Measurements from ENCODE around the gene FOCAD.

DNA sequence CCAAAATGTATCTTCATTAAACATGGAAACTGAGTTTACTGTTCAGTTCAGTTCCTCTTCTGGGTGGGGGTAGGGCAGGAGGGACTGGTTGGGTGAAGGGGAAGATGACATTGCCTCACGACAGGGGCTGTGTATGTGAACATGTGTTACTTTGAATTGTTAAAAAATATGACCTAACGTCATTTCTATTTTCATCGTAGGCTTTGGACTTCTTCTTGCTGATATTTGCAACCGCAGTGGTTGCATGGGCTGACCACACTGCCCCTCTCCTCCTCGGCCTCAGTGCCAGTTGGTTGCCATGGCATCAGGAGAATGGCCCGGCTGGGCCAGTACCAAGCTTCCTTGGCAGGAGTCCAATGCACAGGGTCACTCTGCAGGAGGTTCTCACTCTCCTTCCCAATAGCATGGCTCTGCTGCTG, 305.9 kb downstream of the FOCAD start:
- no peak for TF ChIP-seq JUND (IDR thresholded peaks at IDR 0.05)
- no peak for TF ChIP-seq POLR2A (IDR thresholded peaks at IDR 0.05; ENCODE audit: borderline replicate concordance, extremely low read depth, insufficient read depth, insufficient read length)
- TF ChIP-seq, protein P1, sequence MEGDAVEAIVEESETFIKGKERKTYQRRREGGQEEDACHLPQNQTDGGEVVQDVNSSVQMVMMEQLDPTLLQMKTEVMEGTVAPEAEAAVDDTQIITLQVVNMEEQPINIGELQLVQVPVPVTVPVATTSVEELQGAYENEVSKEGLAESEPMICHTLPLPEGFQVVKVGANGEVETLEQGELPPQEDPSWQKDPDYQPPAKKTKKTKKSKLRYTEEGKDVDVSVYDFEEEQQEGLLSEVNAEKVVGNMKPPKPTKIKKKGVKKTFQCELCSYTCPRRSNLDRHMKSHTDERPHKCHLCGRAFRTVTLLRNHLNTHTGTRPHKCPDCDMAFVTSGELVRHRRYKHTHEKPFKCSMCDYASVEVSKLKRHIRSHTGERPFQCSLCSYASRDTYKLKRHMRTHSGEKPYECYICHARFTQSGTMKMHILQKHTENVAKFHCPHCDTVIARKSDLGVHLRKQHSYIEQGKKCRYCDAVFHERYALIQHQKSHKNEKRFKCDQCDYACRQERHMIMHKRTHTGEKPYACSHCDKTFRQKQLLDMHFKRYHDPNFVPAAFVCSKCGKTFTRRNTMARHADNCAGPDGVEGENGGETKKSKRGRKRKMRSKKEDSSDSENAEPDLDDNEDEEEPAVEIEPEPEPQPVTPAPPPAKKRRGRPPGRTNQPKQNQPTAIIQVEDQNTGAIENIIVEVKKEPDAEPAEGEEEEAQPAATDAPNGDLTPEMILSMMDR (IDR thresholded peaks at IDR 0.05 in 2 of 3, conservative IDR thresholded peaks at IDR 0.05 in 1 of 3; ENCODE audit: borderline replicate concordance in 1 of 3, insufficient read depth in 1 of 3, low read depth in 2 of 3, low read length in 2 of 3) = no peak

Data from HCT116 (cell line).